ENCODE data around the gene WDTC1. TPM values are rescaled to one million over a fixed set of nuclear protein-coding genes. Genes with fewer than 3 reads are reported as not detected.
A peak's percentile ranks its signal among the peaks of the same experiment; 100 is the strongest.

The WDTC1 gene
- total and polyA plus RNA-seq, 2 of the 13 experiments (the other 11 are each of a cell fraction or from before 2014, with no cell fraction given), result 5.5 TPM

DNA sequence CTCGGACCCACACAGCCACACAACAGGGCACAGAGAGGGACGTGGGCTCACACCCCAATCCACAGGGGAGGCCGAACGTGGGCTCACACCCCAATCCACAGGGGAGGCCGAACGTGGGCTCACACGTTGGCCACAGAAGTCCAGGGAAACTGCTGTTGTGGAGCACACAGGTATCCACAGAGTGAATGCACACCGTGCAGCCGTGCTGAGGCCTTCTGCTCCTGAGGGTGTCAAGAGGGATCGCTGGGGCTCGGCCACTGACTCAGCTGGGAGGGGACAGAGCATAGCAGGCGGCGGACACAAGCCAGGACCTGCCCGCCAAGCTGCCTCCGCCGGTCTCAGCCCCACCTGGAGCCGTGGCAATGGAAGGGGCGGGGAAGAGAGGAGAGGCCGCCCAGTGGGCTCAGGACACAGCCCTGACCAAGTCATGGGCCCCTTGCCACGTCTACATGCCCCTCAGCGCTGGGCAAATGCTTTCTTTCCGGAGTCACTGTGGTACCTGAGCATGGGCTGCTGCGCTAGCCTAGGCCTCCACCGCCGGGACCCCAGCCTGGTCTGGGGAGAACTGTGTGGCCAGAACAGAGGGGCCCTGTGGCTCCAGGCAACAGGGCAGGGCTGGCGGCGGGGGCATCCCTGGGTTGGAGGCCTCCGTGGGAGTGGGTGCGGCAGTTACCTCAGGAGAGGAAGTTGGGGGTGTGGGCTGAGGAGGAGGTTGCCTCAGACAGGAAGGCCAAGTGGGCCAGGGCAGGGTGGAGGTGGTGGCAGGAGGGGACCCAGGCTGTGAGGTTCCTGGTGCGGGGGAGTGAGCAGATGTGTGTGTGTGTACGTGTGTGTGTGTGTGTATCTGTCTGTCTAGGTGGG lies 108.6 kb downstream of the WDTC1 start (continued):
- TF ChIP-seq, protein P1, sequence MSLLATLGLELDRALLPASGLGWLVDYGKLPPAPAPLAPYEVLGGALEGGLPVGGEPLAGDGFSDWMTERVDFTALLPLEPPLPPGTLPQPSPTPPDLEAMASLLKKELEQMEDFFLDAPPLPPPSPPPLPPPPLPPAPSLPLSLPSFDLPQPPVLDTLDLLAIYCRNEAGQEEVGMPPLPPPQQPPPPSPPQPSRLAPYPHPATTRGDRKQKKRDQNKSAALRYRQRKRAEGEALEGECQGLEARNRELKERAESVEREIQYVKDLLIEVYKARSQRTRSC (CRISPR knock-in tag; IDR thresholded peaks at IDR 0.05; ENCODE audit: low read depth), result no peak
- TF ChIP-seq ZNF605 (CRISPR knock-in tag; IDR thresholded peaks at IDR 0.05) (peak; percentile 49; the same call in 1 of the 2 replicates), SIN3A (IDR thresholded peaks at IDR 0.05; ENCODE audit: borderline replicate concordance, low read depth, low read length) (peak; percentile 35; the same call in 1 of the 2 replicates), TBX2 (CRISPR knock-in tag; IDR thresholded peaks at IDR 0.05; ENCODE audit: borderline replicate concordance) (peak; percentile 45; the same call in 1 of the 2 replicates), MTA1 (CRISPR knock-in tag; IDR thresholded peaks at IDR 0.05; ENCODE audit: borderline replicate concordance) (no peak; the same call in 1 of the 2 replicates), RAD21 (CRISPR knock-in tag; IDR thresholded peaks at IDR 0.05) (no peak), RFXANK (CRISPR knock-in tag; IDR thresholded peaks at IDR 0.05) (no peak), STAT5B (CRISPR knock-in tag; IDR thresholded peaks at IDR 0.05) (0 out of 2 replicates have a peak, but pooled peaks have one; percentile 72), ZNF598 (CRISPR knock-in tag; IDR thresholded peaks at IDR 0.05; ENCODE audit: borderline replicate concordance) (no peak; the same call in 1 of the 2 replicates), ZFY (CRISPR knock-in tag; IDR thresholded peaks at IDR 0.05) (peak; percentile 80), ZNF296 (CRISPR knock-in tag; conservative IDR thresholded peaks at IDR 0.05) (no peak), TOE1 (CRISPR knock-in tag; IDR thresholded peaks at IDR 0.05) (no peak), AGO2 (optimal IDR thresholded peaks at IDR 0.05; ENCODE audit: low read depth, low read length) (peak; percentile 66), ESRRA (CRISPR knock-in tag; IDR thresholded peaks at IDR 0.05; ENCODE audit: low read depth) (no peak), TBX3 (IDR thresholded peaks at IDR 0.05; ENCODE audit: borderline replicate concordance) (no peak), SPEN (CRISPR knock-in tag; IDR thresholded peaks at IDR 0.05; ENCODE audit: low read depth) (peak; percentile 30; the same call in 1 of the 2 replicates), ELF4 (CRISPR knock-in tag; IDR thresholded peaks at IDR 0.05; ENCODE audit: borderline replicate concordance) (no peak), GTF3A (CRISPR knock-in tag; conservative IDR thresholded peaks at IDR 0.05) (no peak), ZNF777 (CRISPR knock-in tag; IDR thresholded peaks at IDR 0.05) (no peak; the same call in none of the 2 replicates), ZNF589 (CRISPR knock-in tag; conservative IDR thresholded peaks at IDR 0.05) (no peak), ZNF772 (CRISPR knock-in tag; IDR thresholded peaks at IDR 0.05) (peak; percentile 47), PHB2 (IDR thresholded peaks at IDR 0.05; ENCODE audit: partially characterized antibody) (no peak), ISL2 (CRISPR knock-in tag; IDR thresholded peaks at IDR 0.05) (no peak), ZNF724P (CRISPR knock-in tag; IDR thresholded peaks at IDR 0.05; ENCODE audit: borderline replicate concordance) (peak; percentile 29; the same call in 1 of the 2 replicates), MYC (CRISPR knock-in tag; IDR thresholded peaks at IDR 0.05; ENCODE audit: borderline replicate concordance) (peak; percentile 57; the same call in 1 of the 2 replicates)
- TF ChIP-seq, protein P2, sequence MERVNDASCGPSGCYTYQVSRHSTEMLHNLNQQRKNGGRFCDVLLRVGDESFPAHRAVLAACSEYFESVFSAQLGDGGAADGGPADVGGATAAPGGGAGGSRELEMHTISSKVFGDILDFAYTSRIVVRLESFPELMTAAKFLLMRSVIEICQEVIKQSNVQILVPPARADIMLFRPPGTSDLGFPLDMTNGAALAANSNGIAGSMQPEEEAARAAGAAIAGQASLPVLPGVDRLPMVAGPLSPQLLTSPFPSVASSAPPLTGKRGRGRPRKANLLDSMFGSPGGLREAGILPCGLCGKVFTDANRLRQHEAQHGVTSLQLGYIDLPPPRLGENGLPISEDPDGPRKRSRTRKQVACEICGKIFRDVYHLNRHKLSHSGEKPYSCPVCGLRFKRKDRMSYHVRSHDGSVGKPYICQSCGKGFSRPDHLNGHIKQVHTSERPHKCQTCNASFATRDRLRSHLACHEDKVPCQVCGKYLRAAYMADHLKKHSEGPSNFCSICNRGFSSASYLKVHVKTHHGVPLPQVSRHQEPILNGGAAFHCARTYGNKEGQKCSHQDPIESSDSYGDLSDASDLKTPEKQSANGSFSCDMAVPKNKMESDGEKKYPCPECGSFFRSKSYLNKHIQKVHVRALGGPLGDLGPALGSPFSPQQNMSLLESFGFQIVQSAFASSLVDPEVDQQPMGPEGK (CRISPR knock-in tag; IDR thresholded peaks at IDR 0.05), result 0 out of 2 replicates have a peak, but pooled peaks have one; percentile 9
